ENCODE results near the gene TOPAZ1.

DNA sequence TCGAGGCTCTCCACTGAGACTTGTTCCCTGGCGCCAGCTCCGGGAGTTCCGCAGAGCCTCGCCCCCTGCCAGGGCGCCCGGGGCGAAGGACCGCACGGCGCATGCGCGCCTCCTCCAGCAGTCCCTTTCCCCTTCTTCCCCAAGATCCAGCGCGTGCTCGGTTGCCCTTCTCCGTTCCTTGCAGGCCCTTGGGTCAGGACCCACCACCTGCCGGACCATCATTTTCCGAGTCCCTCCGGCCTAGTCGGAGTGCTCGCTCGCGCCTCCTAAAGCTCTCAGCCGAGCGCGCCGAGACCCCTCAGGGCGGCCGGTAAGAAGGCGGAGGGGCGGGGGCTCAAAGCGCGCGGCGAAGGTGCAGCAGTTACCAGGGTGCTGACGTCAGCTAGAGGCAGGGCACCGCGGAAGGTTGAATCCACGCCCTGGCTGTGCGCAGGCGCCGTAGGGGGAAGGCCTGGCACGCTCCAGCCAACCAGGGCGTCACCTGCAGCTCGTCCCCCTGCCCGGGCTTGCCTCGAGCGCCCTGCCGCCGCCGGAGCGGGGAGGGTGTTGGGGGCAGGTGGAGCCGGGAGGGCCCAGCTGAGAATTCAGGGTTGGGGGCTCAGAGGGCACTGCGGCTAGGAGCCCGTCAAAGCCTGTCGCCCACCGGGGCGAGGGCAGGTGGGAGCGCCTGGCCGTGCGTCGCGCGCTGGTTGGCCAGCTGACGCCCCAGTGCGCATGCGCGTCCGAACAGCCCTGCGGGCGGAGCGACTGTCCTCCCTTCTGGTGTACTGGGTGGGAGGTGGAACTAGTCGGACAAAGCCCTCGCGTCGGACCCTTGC is 96.5 kb downstream of the TOPAZ1 start, which contains the start of gene TCAIM:
- peak in 1 of 2 donors; percentile 78 for TF ChIP-seq POLR2A (IDR thresholded peaks at IDR 0.05)
- TF ChIP-seq POLR2AphosphoS5 (IDR thresholded peaks at IDR 0.05), result peak in 2 of 3 donors; percentile 38 to 53

All from suprapubic skin (tissue), 4 donors.